OCI-LY3 (cell line): ENCODE measurements around the gene RNF123.

Source experiments
- EZH2phosphoT487 ChIP-seq: fragments of 200-600 bp; shearing (Covaris generic); IDR thresholded peaks from 2 replicates; pipeline ENCODE4 v1.6.1; 2018; ENCODE audit warnings: antibody characterized with exemption, mixed run types, low read depth
- TF ChIP-seq, protein P1 (sequence below): fragments of 200-600, 300-600 bp; sonication (generic); IDR thresholded peaks from 2 replicates; pipeline ENCODE4 v1.5.1; 2014; ENCODE audit warnings: antibody characterized with exemption, low read length, low read depth

DNA sequence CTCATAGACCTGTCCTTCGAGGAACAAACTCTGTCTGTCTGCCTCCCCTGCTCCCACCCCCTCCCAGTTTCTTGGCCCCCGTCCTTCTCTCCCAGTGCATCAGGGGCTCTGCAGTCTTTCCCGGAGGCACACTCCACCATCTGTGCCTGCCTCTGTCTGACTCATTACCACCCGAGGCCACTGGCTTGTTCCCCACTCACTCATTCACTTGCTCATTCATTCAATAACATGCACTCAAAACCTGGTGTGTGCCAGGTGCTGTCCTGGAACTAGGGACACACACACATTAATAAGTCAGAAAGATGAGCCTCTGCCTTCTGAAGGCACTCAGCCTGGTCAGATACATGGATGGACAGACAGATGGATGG lies 17.7 kb downstream of the RNF123 start:
- TF ChIP-seq, protein P1, sequence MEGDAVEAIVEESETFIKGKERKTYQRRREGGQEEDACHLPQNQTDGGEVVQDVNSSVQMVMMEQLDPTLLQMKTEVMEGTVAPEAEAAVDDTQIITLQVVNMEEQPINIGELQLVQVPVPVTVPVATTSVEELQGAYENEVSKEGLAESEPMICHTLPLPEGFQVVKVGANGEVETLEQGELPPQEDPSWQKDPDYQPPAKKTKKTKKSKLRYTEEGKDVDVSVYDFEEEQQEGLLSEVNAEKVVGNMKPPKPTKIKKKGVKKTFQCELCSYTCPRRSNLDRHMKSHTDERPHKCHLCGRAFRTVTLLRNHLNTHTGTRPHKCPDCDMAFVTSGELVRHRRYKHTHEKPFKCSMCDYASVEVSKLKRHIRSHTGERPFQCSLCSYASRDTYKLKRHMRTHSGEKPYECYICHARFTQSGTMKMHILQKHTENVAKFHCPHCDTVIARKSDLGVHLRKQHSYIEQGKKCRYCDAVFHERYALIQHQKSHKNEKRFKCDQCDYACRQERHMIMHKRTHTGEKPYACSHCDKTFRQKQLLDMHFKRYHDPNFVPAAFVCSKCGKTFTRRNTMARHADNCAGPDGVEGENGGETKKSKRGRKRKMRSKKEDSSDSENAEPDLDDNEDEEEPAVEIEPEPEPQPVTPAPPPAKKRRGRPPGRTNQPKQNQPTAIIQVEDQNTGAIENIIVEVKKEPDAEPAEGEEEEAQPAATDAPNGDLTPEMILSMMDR: no peak
- no peak for TF ChIP-seq EZH2phosphoT487
